SK-MEL-5 (cell line): ENCODE data around the gene PEX6. TPM values are rescaled to one million over a fixed set of nuclear protein-coding genes. Genes with fewer than 3 reads are reported as not detected.
"Not testable (repeated sequence)": the region's sequence is repeated elsewhere in the genome, so short reads cannot be mapped to it uniquely, and the experiment has no call there.

ENCODE experiments used
- DNase-seq: peaks from one replicate; pipeline ENCODE4 v3.0.0-alpha.2; 2016; ENCODE audit warnings: low read depth, low spot score
- in situ Hi-C: cut with HindIII; loops from 2 replicates; pipeline ENCODE4 v1.10.0; 2016; ENCODE audit warnings: low sequenced_read_pairs, high pct_unique_total_duplicates, low pct_unique_long_range_greater_than_20kb
- total RNA-seq: library from RNA; depleted of rRNA; stranded (reverse); fragments of >200 nt; shearing (Covaris generic); gene quantifications from 2 replicates; pipeline ENCODE4 v1.2.3, GENCODE V29; 2014

PEX6 gene
- total RNA-seq, 1 experiment from 2014 or later, result 15.2 TPM

- peak; percentile 60 for DNase-seq
- in situ Hi-C loops, result no loop called here
Observed at GRCh38 chr6:43009124-43009523, 30.1 kb upstream of the PEX6 start.

- in situ Hi-C loops, result no loop called here
- no peak for DNase-seq
Observed at GRCh38 chr6:43007126-43007525, 28.1 kb upstream of the PEX6 start.

- DNase-seq, result no peak
- in situ Hi-C loops, result no loop called here
Observed at GRCh38 chr6:43006251-43006650, 27.3 kb upstream of the PEX6 start.

- DNase-seq, result no peak
- in situ Hi-C loops, result no loop called here
Observed at GRCh38 chr6:43005844-43006243, 26.9 kb upstream of the PEX6 start.

GRCh38 chr6:43001843-43002242, 22.9 kb upstream of the PEX6 start:
- in situ Hi-C loops, result no loop called here
- DNase-seq, result no peak

GRCh38 chr6:42998205-42998604, 19.2 kb upstream of the PEX6 start:
- DNase-seq, in situ Hi-C loops: not testable (repeated sequence)

- DNase-seq, result no peak
- in situ Hi-C loops, result no loop called here
Observed at GRCh38 chr6:42996513-42996912, 17.5 kb upstream of the PEX6 start.

GRCh38 chr6:42993445-42993844, 14.5 kb upstream of the PEX6 start:
- no peak for DNase-seq
- in situ Hi-C loops, result no loop called here

GRCh38 chr6:42989923-42990322, 10.9 kb upstream of the PEX6 start:
- no peak for DNase-seq
- in situ Hi-C loops, result no loop called here

- in situ Hi-C loops, result no loop called here
Observed at GRCh38 chr6:42988486-42989020, 9.6 kb upstream of the PEX6 start.

GRCh38 chr6:42987533-42988451, 8.8 kb upstream of the PEX6 start:
- no peak for DNase-seq
- in situ Hi-C loops, result no loop called here

More at GRCh38 chr6:42988486-42989020, 9.6 kb upstream of the PEX6 start:
- DNase-seq, result peak; percentile 22

- in situ Hi-C loops, result no loop called here
- no peak for DNase-seq
Observed at GRCh38 chr6:42984924-42985475, 6.0 kb upstream of the PEX6 start.

GRCh38 chr6:42984001-42984923, 5.3 kb upstream of the PEX6 start, which contains the start of gene PPP2R5D:
PPP2R5D (plus strand) TSS chr6:42984570; CDS start chr6:42984678, 108 bp downstream.
- peak; percentile 99 for DNase-seq
- in situ Hi-C loops, result no loop called here

GRCh38 chr6:42981836-42982235, 2.9 kb upstream of the PEX6 start:
- DNase-seq, result no peak
- in situ Hi-C loops, result no loop called here

GRCh38 chr6:42979523-42980177, 669 bp upstream of the PEX6 start:
- DNase-seq, result no peak
- in situ Hi-C loops, result no loop called here

- DNase-seq, result no peak
- in situ Hi-C loops, result no loop called here
Observed at GRCh38 chr6:42978487-42978838, 518 bp downstream of the PEX6 start.

GRCh38 chr6:42974919-42975505, 4.0 kb downstream of the PEX6 start:
- DNase-seq, result no peak
- in situ Hi-C loops, result no loop called here
